ENCODE measurements around the gene ACSM6.

Gene ACSM6

DNA sequence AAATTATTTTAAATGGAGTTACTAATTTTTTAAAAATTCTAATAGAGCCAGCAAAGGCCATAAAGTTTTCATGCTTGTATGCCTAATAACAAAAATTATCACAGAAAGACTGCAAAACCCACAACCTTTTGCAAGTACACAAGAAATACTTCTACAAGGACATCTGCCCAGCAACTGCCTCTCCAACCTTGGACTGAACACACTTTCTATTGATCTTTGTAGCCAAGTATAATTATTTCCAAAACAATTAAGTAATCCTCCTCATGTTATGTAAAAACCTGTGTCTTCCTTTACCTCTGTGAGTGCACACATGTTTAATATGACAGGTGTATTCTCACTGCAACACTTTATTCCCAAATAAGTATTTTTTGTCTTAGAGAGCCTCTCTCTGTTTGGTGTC lies 16.6 kb upstream of the ACSM6 start:
- no peaks in the 10 kb centered on the region for H3K27me3 ChIP-seq (ENCODE audit: insufficient read depth, insufficient read length)
- no peaks in the 10 kb centered on the region for H3K9me3 ChIP-seq (ENCODE audit: insufficient read depth, low read length)
- no peaks in the 10 kb centered on the region for H3K36me3 ChIP-seq (ENCODE audit: insufficient read depth, insufficient read length, low read length)
- no peak for DNase-seq (ENCODE audit: low read depth, low spot score)
- H3K4me1 ChIP-seq (ENCODE audit: insufficient read depth, insufficient read length): no peaks in the 10 kb centered on the region
- H3K9ac ChIP-seq (ENCODE audit: insufficient read length, low read depth): no peak overlapping the region
- H3K4me3 ChIP-seq (ENCODE audit: insufficient read length, low read depth): no peak overlapping the region
- TF ChIP-seq ZNF274 (IDR thresholded peaks at IDR 0.05; ENCODE audit: low read depth, low read length) (no peak), YY1 (IDR thresholded peaks at IDR 0.05; ENCODE audit: insufficient read depth, insufficient read length) (no peak), SUZ12 (IDR thresholded peaks at IDR 0.05; ENCODE audit: extremely low read depth, insufficient read depth, insufficient read length) (no peak)

GRCh38 chr10:95178266-95178665 lies 15.8 kb upstream of the ACSM6 start:
- no peak overlapping the region for H3K4me3 ChIP-seq (ENCODE audit: insufficient read length, low read depth)
- H3K4me1 ChIP-seq (ENCODE audit: insufficient read depth, insufficient read length): no peaks in the 10 kb centered on the region
- H3K36me3 ChIP-seq (ENCODE audit: insufficient read depth, insufficient read length, low read length): no peaks in the 10 kb centered on the region
- no peak for DNase-seq (ENCODE audit: low read depth, low spot score)
- no peaks in the 10 kb centered on the region for H3K27me3 ChIP-seq (ENCODE audit: insufficient read depth, insufficient read length)
- no peak overlapping the region for H3K9ac ChIP-seq (ENCODE audit: insufficient read length, low read depth)
- TF ChIP-seq ZNF274 (IDR thresholded peaks at IDR 0.05; ENCODE audit: low read depth, low read length) (no peak), SUZ12 (IDR thresholded peaks at IDR 0.05; ENCODE audit: extremely low read depth, insufficient read depth, insufficient read length) (no peak), YY1 (IDR thresholded peaks at IDR 0.05; ENCODE audit: insufficient read depth, insufficient read length) (no peak)
- H3K9me3 ChIP-seq (ENCODE audit: insufficient read depth, low read length): no peaks in the 10 kb centered on the region

- no peak for DNase-seq (ENCODE audit: low read depth, low spot score)
- no peak for TF ChIP-seq ZNF274 (IDR thresholded peaks at IDR 0.05; ENCODE audit: low read depth, low read length)
- H3K4me3 ChIP-seq (ENCODE audit: insufficient read length, low read depth): no peak overlapping the region
- H3K4me1 ChIP-seq (ENCODE audit: insufficient read depth, insufficient read length): no peaks in the 10 kb centered on the region
- no peaks in the 10 kb centered on the region for H3K36me3 ChIP-seq (ENCODE audit: insufficient read depth, insufficient read length, low read length)
- no peaks in the 10 kb centered on the region for H3K9me3 ChIP-seq (ENCODE audit: insufficient read depth, low read length)
- H3K9ac ChIP-seq (ENCODE audit: insufficient read length, low read depth): no peak overlapping the region
- no peaks in the 10 kb centered on the region for H3K27me3 ChIP-seq (ENCODE audit: insufficient read depth, insufficient read length)
Measured at GRCh38 chr10:95178797-95179196, 15.2 kb upstream of the ACSM6 start.

DNA sequence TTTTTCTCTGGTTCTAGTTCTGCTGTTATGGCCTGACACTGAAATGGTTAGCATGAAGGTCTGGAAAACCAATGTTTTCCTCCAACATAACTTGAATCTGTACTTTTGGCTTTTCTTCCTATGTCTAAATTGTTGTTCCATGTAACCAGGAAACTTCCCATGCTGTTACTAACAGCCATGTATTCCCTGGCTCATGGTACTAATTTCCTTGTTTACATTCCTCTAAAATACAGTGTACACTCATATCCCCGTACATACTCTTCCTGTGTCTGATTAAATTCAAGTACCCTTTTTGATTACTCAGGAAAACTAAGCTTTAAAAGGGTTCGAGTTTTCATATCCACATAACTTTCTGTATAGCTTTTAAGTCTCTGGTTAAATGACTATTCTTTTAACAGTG lies 12.3 kb upstream of the ACSM6 start:
- H3K36me3 ChIP-seq (ENCODE audit: insufficient read depth, insufficient read length, low read length): no peaks in the 10 kb centered on the region
- no peak for DNase-seq (ENCODE audit: low read depth, low spot score)
- no peak overlapping the region for H3K9ac ChIP-seq (ENCODE audit: insufficient read length, low read depth)
- no peaks in the 10 kb centered on the region for H3K9me3 ChIP-seq (ENCODE audit: insufficient read depth, low read length)
- H3K27me3 ChIP-seq (ENCODE audit: insufficient read depth, insufficient read length): peaks cover 3% of the 10 kb centered on the region
- H3K4me3 ChIP-seq (ENCODE audit: insufficient read length, low read depth): no peak overlapping the region
- TF ChIP-seq YY1 (IDR thresholded peaks at IDR 0.05; ENCODE audit: insufficient read depth, insufficient read length) (no peak), SUZ12 (IDR thresholded peaks at IDR 0.05; ENCODE audit: extremely low read depth, insufficient read depth, insufficient read length) (no peak), ZNF274 (IDR thresholded peaks at IDR 0.05; ENCODE audit: low read depth, low read length) (no peak)
- no peaks in the 10 kb centered on the region for H3K4me1 ChIP-seq (ENCODE audit: insufficient read depth, insufficient read length)

- DNase-seq (ENCODE audit: low read depth, low spot score): peak; percentile 78
- Histone ChIP-seq H3K4me3 (ENCODE audit: insufficient read length, low read depth) (peak overlapping the region; percentile 50), H3K36me3 (ENCODE audit: insufficient read depth, insufficient read length, low read length) (no peaks in the 10 kb centered on the region), H3K9ac (ENCODE audit: insufficient read length, low read depth) (peak overlapping the region; percentile 74), H3K9me3 (ENCODE audit: insufficient read depth, low read length) (no peaks in the 10 kb centered on the region), H3K27me3 (ENCODE audit: insufficient read depth, insufficient read length) (peaks cover 3% of the 10 kb centered on the region), H3K4me1 (ENCODE audit: insufficient read depth, insufficient read length) (no peaks in the 10 kb centered on the region)
- TF ChIP-seq SUZ12 (IDR thresholded peaks at IDR 0.05; ENCODE audit: extremely low read depth, insufficient read depth, insufficient read length) (no peak), YY1 (IDR thresholded peaks at IDR 0.05; ENCODE audit: insufficient read depth, insufficient read length) (no peak), ZNF274 (IDR thresholded peaks at IDR 0.05; ENCODE audit: low read depth, low read length) (no peak)
Measured at GRCh38 chr10:95183271-95184230, 10.5 kb upstream of the ACSM6 start.

DNA sequence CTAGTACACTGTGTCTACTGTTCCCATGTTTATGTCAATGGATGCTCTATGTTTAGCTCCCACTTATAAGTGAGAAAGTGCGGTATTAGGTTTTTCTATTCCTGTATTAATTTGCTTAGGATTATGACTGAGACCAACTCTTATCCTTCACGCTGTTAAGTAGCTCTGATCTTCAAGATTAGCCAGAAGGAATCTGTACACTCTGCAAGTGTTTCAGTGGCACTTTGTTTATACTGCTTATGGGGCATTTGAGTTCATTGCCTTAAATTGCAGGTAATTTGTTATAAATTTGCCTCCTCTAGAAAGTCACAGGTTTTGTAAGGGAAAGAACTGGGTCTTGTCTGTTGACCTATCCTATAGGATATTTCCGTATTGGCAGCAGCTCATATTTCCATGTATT lies 6.4 kb upstream of the ACSM6 start:
- no peak for DNase-seq (ENCODE audit: low read depth, low spot score)
- TF ChIP-seq SUZ12 (IDR thresholded peaks at IDR 0.05; ENCODE audit: extremely low read depth, insufficient read depth, insufficient read length) (no peak), YY1 (IDR thresholded peaks at IDR 0.05; ENCODE audit: insufficient read depth, insufficient read length) (no peak), ZNF274 (IDR thresholded peaks at IDR 0.05; ENCODE audit: low read depth, low read length) (no peak)
- Histone ChIP-seq H3K4me3 (ENCODE audit: insufficient read length, low read depth) (no peak overlapping the region), H3K4me1 (ENCODE audit: insufficient read depth, insufficient read length) (no peaks in the 10 kb centered on the region), H3K27me3 (ENCODE audit: insufficient read depth, insufficient read length) (peaks cover 3% of the 10 kb centered on the region), H3K9me3 (ENCODE audit: insufficient read depth, low read length) (no peaks in the 10 kb centered on the region), H3K36me3 (ENCODE audit: insufficient read depth, insufficient read length, low read length) (no peaks in the 10 kb centered on the region), H3K9ac (ENCODE audit: insufficient read length, low read depth) (no peak overlapping the region)

- no peak for DNase-seq (ENCODE audit: low read depth, low spot score)
- Histone ChIP-seq H3K9me3 (ENCODE audit: insufficient read depth, low read length) (no peaks in the 10 kb centered on the region), H3K4me1 (ENCODE audit: insufficient read depth, insufficient read length) (no peaks in the 10 kb centered on the region), H3K9ac (ENCODE audit: insufficient read length, low read depth) (no peak overlapping the region), H3K4me3 (ENCODE audit: insufficient read length, low read depth) (no peak overlapping the region), H3K36me3 (ENCODE audit: insufficient read depth, insufficient read length, low read length) (no peaks in the 10 kb centered on the region), H3K27me3 (ENCODE audit: insufficient read depth, insufficient read length) (peaks cover 3% of the 10 kb centered on the region)
- TF ChIP-seq ZNF274 (IDR thresholded peaks at IDR 0.05; ENCODE audit: low read depth, low read length) (no peak), YY1 (IDR thresholded peaks at IDR 0.05; ENCODE audit: insufficient read depth, insufficient read length) (no peak), SUZ12 (IDR thresholded peaks at IDR 0.05; ENCODE audit: extremely low read depth, insufficient read depth, insufficient read length) (no peak)
Measured at GRCh38 chr10:95188593-95188992, 5.4 kb upstream of the ACSM6 start.

Data from NT2/D1 (cell line).